Fibroblast of pulmonary artery (primary cell): ENCODE measurements around the gene ZC3H12C.
A peak's percentile ranks its signal among the peaks of the same experiment; 100 is the strongest.
"Not testable (repeated sequence)": the region's sequence is repeated elsewhere in the genome, so short reads cannot be mapped to it uniquely, and the experiment has no call there.

ENCODE experiments used
- DNase-seq: peaks from one replicate; pipeline ENCODE4 v3.0.0-alpha.2; 2010; ENCODE audit warnings: low read depth
- H3K4me3 ChIP-seq: replicated peaks from 2 replicates; pipeline ENCODE4 v1.5.1; 2011; ENCODE audit warnings: low read depth, mild to moderate bottlenecking, control low read depth, low read length, moderate library complexity
- TF ChIP-seq, protein P1 (sequence below): IDR thresholded peaks from 2 replicates; pipeline ENCODE4 v1.5.1; 2011; ENCODE audit warnings: mild to moderate bottlenecking, control low read depth, low read length, inconsistent platforms; ENCODE audit errors: missing control alignments

ZC3H12C gene

DNA sequence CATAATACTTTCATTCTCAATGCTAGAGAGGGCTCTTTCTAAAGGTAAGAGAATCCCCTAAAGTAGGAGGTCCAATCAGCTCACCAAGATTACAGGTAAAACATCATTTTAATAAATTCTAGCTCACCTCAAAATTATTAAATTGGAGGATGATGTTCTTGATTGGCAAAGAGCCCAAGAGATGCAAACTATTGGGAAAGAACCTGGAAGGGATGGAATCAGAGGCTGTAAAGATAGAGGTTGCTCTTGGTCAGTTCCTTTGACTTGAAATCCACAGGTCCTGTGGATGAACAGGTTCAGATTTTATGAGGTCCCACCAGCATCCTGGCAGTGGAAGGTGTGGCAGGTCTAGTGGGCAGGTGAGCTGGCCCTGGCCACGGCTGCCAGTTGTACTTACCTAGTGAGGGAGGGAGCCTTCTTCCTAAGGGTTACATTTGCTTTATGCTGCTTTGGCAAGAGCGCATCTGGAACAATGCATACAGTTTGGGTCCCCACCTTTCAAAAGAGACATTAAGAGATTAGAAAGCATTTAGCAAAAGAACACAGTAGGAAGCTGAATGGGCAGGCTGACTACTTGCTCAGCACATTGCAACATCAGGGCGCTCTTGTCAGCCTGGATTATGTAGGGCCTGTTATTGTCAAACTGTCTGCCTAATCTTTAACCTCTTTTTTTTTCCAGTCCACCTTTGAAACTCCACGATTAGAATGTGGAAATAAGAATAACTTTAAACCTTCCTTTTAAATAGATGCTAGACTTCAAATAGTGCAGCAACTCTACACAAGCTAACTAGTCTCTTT lies 106.2 kb downstream of the ZC3H12C start:
- TF ChIP-seq, protein P1, sequence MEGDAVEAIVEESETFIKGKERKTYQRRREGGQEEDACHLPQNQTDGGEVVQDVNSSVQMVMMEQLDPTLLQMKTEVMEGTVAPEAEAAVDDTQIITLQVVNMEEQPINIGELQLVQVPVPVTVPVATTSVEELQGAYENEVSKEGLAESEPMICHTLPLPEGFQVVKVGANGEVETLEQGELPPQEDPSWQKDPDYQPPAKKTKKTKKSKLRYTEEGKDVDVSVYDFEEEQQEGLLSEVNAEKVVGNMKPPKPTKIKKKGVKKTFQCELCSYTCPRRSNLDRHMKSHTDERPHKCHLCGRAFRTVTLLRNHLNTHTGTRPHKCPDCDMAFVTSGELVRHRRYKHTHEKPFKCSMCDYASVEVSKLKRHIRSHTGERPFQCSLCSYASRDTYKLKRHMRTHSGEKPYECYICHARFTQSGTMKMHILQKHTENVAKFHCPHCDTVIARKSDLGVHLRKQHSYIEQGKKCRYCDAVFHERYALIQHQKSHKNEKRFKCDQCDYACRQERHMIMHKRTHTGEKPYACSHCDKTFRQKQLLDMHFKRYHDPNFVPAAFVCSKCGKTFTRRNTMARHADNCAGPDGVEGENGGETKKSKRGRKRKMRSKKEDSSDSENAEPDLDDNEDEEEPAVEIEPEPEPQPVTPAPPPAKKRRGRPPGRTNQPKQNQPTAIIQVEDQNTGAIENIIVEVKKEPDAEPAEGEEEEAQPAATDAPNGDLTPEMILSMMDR, result no peak
- DNase-seq, result peak; percentile 82

DNA sequence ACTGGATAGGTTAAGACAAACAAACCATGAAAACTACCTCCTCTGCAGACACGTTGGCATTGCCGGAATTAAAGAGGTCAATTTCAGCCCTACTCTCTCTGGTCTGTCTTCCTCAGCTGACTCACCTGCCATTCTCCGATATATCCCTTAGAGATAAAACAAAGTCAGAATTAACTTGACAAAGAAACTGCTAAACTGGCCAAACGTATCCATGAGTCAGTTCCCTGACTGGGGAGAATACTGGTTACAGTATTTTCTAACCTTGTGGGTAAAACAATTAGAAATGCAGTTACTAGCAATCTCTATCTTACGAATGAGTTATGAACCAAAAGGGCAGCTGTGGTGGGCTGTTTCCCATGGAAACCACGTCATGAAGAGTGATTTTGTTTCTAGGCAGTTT lies 107.0 kb downstream of the ZC3H12C start:
- no peak overlapping the region for H3K4me3 ChIP-seq
- TF ChIP-seq, protein P1, result no peak
- peak; percentile 71 for DNase-seq

More for the DNA sequence above, 106.2 kb downstream of the ZC3H12C start:
- H3K4me3 ChIP-seq, result no peak overlapping the region

DNA sequence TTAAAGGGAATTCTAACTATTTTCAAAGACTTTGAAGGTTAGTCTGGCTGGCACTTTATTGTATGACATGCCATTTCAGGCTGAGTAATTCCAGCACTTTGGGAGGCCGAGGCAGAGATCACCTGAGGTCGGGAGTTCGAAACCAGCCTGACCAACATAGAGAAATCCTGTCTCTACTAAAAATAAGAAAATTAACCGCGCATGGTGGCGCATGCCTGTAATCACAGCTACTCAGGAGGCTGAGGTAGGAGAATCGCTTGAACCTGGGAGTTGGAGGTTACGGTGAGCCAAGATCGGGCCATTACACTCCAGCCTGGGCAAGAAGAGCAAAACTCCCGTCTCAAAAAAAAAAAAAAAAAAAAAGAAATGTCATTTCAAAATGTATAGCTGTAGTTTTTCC lies 107.6 kb downstream of the ZC3H12C start:
- H3K4me3 ChIP-seq, result no peak overlapping the region
- TF ChIP-seq, protein P1, result no peak
- no peak for DNase-seq

DNA sequence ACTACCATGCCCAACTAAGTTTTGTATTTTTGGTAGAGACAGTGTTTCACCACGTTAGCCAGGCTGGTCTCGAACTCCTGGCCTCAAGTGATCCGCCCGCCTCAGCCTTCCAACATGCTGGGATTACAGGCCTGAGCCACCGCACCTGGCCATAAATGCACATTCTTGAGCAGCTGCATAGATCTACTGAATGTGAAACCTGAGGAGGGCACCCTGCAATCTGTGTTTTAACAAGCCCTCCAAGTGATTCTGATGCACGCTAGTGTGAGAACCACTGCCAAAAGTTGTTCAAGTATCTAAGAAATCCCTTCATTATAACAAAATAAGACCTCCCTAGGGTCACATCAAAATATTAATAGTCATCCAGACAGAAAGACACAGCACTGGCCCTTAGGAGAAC lies 113.9 kb downstream of the ZC3H12C start:
- no peak for DNase-seq
- TF ChIP-seq, protein P1, result no peak
- no peak overlapping the region for H3K4me3 ChIP-seq

DNA sequence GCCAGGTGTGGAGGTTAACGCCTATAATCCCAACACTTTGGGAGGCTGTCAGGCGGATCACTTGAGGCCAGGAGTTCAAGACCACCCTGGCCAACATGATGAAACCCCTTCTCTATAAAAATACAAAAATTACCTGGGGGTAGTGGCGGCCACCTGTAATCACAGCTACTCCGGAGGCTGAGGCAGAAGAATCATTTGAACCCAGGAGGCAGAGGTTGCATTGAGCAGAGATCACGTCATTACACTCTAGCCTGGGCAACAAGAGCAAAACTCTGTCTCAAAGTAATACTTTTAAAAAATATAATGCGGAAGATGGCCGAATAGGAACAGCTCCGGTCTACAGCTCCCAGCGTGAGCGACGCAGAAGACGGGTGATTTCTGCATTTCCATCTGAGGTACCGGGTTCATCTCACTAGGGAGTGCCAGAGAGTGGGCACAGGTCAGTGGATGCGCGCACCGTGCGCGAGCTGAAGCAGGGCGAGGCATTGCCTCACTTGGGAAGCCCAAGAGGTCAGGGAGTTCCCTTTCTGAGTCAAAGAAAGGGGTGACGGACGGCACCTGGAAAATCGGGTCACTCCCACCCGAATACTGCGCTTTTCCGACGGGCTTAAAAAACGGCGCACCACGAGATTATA lies 115.6 kb downstream of the ZC3H12C start:
- not testable (repeated sequence) for DNase-seq
- H3K4me3 ChIP-seq, result peak overlapping the region; percentile 32

DNA sequence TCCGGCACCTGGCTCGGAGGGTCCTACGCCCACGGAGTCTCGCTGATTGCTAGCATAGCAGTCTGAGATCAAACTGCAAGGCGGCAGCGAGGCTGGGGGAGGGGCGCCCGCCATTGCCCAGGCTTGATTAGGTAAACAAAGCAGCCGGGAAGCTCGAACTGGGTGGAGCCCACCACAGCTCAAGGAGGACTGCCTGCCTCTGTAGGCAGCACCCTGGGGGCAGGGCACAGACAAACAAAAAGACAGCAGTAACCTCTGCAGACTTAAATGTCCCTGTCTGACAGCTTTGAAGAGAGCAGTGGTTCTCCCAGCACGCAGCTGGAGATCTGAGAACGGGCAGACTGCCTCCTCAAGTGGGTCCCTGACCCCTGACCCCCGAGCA lies 116.1 kb downstream of the ZC3H12C start:
- H3K4me3 ChIP-seq, result peak overlapping the region; percentile 32

DNA sequence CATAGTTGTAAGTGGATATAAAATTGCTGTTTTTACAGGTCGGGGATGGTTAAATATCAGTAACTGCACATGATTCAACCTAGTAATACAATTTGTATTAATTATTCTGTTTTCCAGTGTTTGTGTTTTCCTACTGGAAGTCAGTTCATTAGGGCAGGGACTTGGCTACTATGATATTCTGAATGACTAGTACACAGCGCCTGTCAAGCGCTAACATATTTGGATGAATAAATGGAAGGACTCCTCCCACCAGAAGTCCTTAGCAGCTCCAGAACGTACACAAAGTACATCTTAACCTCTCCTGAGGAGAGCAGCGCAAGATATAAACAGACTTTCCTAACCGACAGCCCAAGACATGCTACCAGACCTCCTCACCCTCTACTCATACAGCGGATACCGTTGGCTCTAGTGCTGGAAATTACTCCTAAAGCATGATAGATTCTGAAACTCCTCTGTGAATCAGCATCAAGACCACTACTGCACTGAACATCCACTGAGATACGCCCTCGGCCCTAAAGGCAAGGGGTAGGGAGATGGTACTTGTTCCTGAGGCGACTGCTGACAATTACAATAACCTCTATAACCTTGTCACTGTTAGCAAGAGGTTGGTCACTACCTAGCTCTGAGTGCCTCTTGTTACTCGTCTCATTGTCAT lies 124.2 kb downstream of the ZC3H12C start:
- DNase-seq, result no peak
- TF ChIP-seq, protein P1, result no peak
- H3K4me3 ChIP-seq, result no peak overlapping the region

More for the DNA sequence above, 116.1 kb downstream of the ZC3H12C start:
- not testable (repeated sequence) for DNase-seq
